Left lung (tissue), 10 donors: ENCODE measurements around the gene GMDS. TPM values are rescaled to one million over a fixed set of nuclear protein-coding genes. Genes with fewer than 3 reads are reported as not detected.
"Not testable (repeated sequence)": the region's sequence is repeated elsewhere in the genome, so short reads cannot be mapped to it uniquely, and the experiment has no call there.

Source experiments
- ATAC-seq: fragments of 200-7000 bp; cut with Tn5 transposase; one replicate; pipeline ENCODE4 v1.9.1; 2020; ENCODE audit warnings: moderate library complexity
- DNase-seq, 4 donors: peaks; one replicate each; pipeline ENCODE4 v3.0.0-alpha.2; 2013 to 2020
- H3K27ac ChIP-seq, 2 donors: fragments of 200-600 bp; sonication (generic) in 1 of 2; one replicate each; pipeline versions ENCODE4 v1.5.0 to v1.8.0; 2020 to 2021
- H3K27me3 ChIP-seq, 2 donors: fragments of 200-600 bp; sonication (generic) in 1 of 2; one replicate each; pipeline versions ENCODE4 v1.5.0 to v1.8.0; 2020 to 2021
- H3K36me3 ChIP-seq, 2 donors: fragments of 200-600 bp; sonication (generic) in 1 of 2; one replicate each; pipeline versions ENCODE4 v1.5.0 to v1.8.0; 2020 to 2021
- H3K4me1 ChIP-seq, 2 donors: fragments of 200-600 bp; one replicate each; pipeline ENCODE4 v1.8.0; 2021
- H3K4me3 ChIP-seq, 2 donors: fragments of 200-600 bp; sonication (generic) in 1 of 2; one replicate each; pipeline versions ENCODE4 v1.5.0 to v1.8.0; 2020 to 2021; ENCODE audit warnings: mild to moderate bottlenecking in 1 of 2
- H3K9me3 ChIP-seq, 2 donors: fragments of 200-600 bp; sonication (generic) in 1 of 2; one replicate each; pipeline versions ENCODE4 v1.5.0 to v1.8.0; 2020 to 2021
- CTCF ChIP-seq, 2 donors: fragments of 200-600 bp; sonication (generic) in 1 of 2; IDR thresholded peaks; one replicate each; pipeline versions ENCODE4 v1.5.0 to v1.8.0; 2021; ENCODE audit warnings: antibody characterized with exemption in 2 of 2
- intact Hi-C, 2 donors: fragments of 100-400 bp; cut with DNase I; formaldehyde crosslinking; loops; one replicate each; pipeline versions ENCODE4 v1.11.2 to v1.14.2; 2022
- polyA plus RNA-seq, 6 donors: library from polyadenylated mRNA; unstranded; fragments of 120-200 nt; gene quantifications; one replicate each; pipeline ENCODE4 v1.2.1, GENCODE V29; 2013; ENCODE audit not compliant: insufficient read length in 6 of 6
- total RNA-seq, 2 donors: library from RNA; stranded (reverse); fragmentation: NEBNext Ultra II Directional; extraction: Animal tissue kit (Norgen Biotek cat#: 25700); gene quantifications; one replicate each; pipeline ENCODE4 v1.2.1, GENCODE V29; 2021
- donor health status: DM: no; HTN: yes; CAD: no.
- donor health status: DM: no; HTN: no; CAD: no.

GMDS gene
- total and polyA plus RNA-seq, 8 donors = 16.5 to 25.4 (median 21.2) TPM

- no peaks in the 10 kb centered on the region for H3K4me1 ChIP-seq
- H3K27me3 ChIP-seq = no peaks in the 10 kb centered on the region
- peaks cover 0 to 6% of the 10 kb centered on the region in 2 donors for H3K9me3 ChIP-seq
- no peak overlapping the region for H3K27ac ChIP-seq
- H3K4me3 ChIP-seq = no peak overlapping the region
- TF ChIP-seq CTCF (IDR thresholded peaks at IDR 0.05) = no peak
- ATAC-seq (no peak), DNase-seq (no peak)
- intact Hi-C loops = no loop called here
- no peaks in the 10 kb centered on the region for H3K36me3 ChIP-seq
Measured at GRCh38 chr6:1849691-1850090, 395.7 kb downstream of the GMDS start.

- TF ChIP-seq CTCF (IDR thresholded peaks at IDR 0.05) = no peak
- ATAC-seq (no peak), DNase-seq (no peak)
- Histone ChIP-seq H3K27me3 (no peaks in the 10 kb centered on the region), H3K9me3 (peaks cover 0 to 6% of the 10 kb centered on the region in 2 donors), H3K27ac (no peak overlapping the region), H3K36me3 (no peaks in the 10 kb centered on the region), H3K4me3 (no peak overlapping the region), H3K4me1 (no peaks in the 10 kb centered on the region)
- intact Hi-C loops = no loop called here
Measured at GRCh38 chr6:1848752-1849151, 396.7 kb downstream of the GMDS start.

GRCh38 chr6:1846611-1847010, 398.8 kb downstream of the GMDS start:
- Histone ChIP-seq H3K4me1 (no peaks in the 10 kb centered on the region), H3K27me3 (no peaks in the 10 kb centered on the region), H3K36me3 (no peaks in the 10 kb centered on the region), H3K4me3 (no peak overlapping the region), H3K27ac (no peak overlapping the region), H3K9me3 (peaks cover 0 to 6% of the 10 kb centered on the region in 2 donors)
- no peak for TF ChIP-seq CTCF (IDR thresholded peaks at IDR 0.05)
- intact Hi-C loops = no loop called here
- ATAC-seq (no peak), DNase-seq (no peak)

GRCh38 chr6:1845543-1845942, 399.9 kb downstream of the GMDS start:
- ATAC-seq, H3K27me3 ChIP-seq, H3K9me3 ChIP-seq, H3K4me1 ChIP-seq, H3K36me3 ChIP-seq, intact Hi-C loops, H3K27ac ChIP-seq, H3K4me3 ChIP-seq, DNase-seq: not testable (repeated sequence)

- Histone ChIP-seq H3K4me1 (no peaks in the 10 kb centered on the region), H3K27me3 (no peaks in the 10 kb centered on the region), H3K9me3 (peaks cover 0 to 6% of the 10 kb centered on the region in 2 donors), H3K36me3 (no peaks in the 10 kb centered on the region), H3K27ac (no peak overlapping the region), H3K4me3 (no peak overlapping the region)
- TF ChIP-seq CTCF (IDR thresholded peaks at IDR 0.05) = no peak
- DNase-seq (no peak), ATAC-seq (no peak)
- intact Hi-C loops = no loop called here
Measured at GRCh38 chr6:1842334-1842733, 403.1 kb downstream of the GMDS start.

- Histone ChIP-seq H3K9me3 (peaks cover 0 to 6% of the 10 kb centered on the region in 2 donors), H3K4me1 (no peaks in the 10 kb centered on the region), H3K27ac (no peak overlapping the region), H3K27me3 (no peaks in the 10 kb centered on the region), H3K36me3 (no peaks in the 10 kb centered on the region), H3K4me3 (no peak overlapping the region)
- ATAC-seq (no peak), DNase-seq (no peak)
- intact Hi-C loops = no loop called here
- no peak for TF ChIP-seq CTCF (IDR thresholded peaks at IDR 0.05)
Measured at GRCh38 chr6:1841136-1841535, 404.3 kb downstream of the GMDS start.
